GM06990 (cell line): ENCODE results near the gene BAHCC1.

ENCODE experiments used
- DNase-seq: peaks from one replicate; pipeline ENCODE4 v3.0.0-alpha.2; 2011; ENCODE audit not compliant: insufficient read length; ENCODE audit errors: extremely low read depth
- H3K27me3 ChIP-seq: replicated peaks from 2 replicates; pipeline ENCODE4 v1.6.0; 2011; ENCODE audit warnings: low read length; ENCODE audit not compliant: control insufficient read depth, insufficient read depth
- H3K36me3 ChIP-seq: 2 replicates; pipeline ENCODE4 v1.5.1; 2011; ENCODE audit warnings: low read length; ENCODE audit not compliant: control insufficient read depth, insufficient read depth
- H3K4me3 ChIP-seq: replicated peaks from 2 replicates; pipeline ENCODE4 v1.5.1; 2011; ENCODE audit warnings: low read depth, mild to moderate bottlenecking, control low read depth, low read length
- TF ChIP-seq, protein P1 (sequence below): IDR thresholded peaks from 2 replicates; pipeline ENCODE4 v1.5.1; 2011; ENCODE audit warnings: low read length, control low read depth, mild to moderate bottlenecking, inconsistent platforms; ENCODE audit not compliant: insufficient read depth, poor library complexity, severe bottlenecking

BAHCC1 gene

DNA sequence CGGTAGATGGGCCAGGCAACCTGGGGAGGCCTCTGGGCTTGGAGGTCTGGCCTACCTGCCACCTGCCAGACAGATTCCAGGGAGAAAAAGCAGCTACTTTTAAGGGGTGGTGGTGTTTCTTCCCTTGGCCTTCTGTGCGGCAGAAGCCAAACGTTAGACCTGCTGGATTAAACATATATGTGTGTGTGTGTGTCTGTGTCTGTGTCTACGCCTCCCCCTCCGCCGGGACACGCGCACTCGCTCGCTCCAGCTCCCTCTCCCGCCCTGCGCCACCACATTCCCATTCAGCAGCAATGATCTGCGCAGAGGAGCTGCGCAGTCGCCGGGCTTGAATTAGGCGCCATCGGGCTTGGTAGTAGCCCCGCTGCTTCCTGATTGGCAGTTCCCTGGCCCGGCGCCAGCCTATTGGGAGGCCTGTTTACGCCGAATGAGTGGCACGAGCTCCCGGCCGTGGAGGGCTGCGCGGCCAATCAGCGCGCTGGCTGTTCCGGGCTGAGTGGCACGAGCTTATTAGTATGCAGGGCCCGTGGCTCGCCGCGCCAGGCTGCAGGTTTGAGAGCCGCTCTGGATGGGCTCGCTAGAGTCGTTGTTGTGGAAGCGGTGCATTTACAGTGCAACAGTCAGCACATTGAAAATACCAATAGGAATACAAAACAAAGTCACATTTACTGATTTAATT, at the start of gene BAHCC1:
TSS of gene BAHCC1 (plus strand) at position 537 of the 679 bp plus-strand sequence. CDS start 4,283 bp downstream, outside the sequence.
- Histone ChIP-seq H3K4me3 (peak within 1 kb of the TSS; percentile 35), H3K36me3 (0 out of 2 replicates have a peak, but pooled peaks cover 1% of the 10 kb centered on the region), H3K27me3 (no peaks in the 10 kb centered on the region; the same call in 1 of the 2 replicates)
- TF ChIP-seq, protein P1, sequence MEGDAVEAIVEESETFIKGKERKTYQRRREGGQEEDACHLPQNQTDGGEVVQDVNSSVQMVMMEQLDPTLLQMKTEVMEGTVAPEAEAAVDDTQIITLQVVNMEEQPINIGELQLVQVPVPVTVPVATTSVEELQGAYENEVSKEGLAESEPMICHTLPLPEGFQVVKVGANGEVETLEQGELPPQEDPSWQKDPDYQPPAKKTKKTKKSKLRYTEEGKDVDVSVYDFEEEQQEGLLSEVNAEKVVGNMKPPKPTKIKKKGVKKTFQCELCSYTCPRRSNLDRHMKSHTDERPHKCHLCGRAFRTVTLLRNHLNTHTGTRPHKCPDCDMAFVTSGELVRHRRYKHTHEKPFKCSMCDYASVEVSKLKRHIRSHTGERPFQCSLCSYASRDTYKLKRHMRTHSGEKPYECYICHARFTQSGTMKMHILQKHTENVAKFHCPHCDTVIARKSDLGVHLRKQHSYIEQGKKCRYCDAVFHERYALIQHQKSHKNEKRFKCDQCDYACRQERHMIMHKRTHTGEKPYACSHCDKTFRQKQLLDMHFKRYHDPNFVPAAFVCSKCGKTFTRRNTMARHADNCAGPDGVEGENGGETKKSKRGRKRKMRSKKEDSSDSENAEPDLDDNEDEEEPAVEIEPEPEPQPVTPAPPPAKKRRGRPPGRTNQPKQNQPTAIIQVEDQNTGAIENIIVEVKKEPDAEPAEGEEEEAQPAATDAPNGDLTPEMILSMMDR = no peak
- peak; percentile 94 for DNase-seq

DNA sequence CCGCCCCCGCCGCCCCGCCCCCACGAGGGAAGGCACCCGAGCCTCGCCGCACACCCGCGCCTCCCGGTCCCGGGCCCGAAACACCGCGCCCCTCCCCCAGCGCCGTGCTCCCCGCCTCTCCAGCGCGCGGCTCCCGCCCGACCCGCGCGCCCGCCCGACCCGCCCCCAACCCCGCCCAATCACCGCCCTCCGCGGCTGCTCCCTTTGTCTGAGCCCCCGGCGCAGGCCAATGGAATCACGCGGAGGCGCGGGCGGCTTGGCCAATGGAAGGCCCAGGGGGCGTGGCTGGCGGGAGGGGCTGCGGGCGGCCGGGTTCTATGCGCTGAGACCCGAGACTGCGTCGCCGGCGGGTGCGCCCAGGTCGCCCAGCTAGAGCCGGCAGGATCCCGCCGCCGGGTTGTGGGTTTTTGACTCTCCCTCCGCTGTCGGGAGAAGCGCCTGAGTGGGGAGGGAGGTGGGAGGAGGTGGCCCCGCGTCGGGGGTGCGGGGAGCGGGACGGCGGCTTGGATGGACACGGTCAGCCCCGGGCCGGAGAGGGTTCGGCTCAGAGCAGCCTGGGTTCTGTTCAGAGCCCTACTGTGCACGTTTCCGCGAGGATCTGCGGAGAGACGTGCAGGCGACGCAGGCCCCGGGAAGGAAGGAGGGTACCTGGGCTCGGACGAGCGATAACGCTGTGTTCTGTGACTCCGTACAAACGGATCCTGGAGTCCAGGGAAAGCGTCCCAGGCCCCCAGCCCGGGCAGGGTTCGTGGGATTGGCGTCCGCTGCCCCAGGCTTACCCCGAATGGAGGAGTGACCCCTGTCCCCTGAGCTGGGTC, 49.0 kb upstream of the BAHCC1 start:
- no peaks in the 10 kb centered on the region for H3K27me3 ChIP-seq
- TF ChIP-seq, protein P1 = no peak
- DNase-seq = peak; percentile 94
- no peaks in the 10 kb centered on the region for H3K36me3 ChIP-seq
- peak overlapping the region; percentile 59 for H3K4me3 ChIP-seq

DNA sequence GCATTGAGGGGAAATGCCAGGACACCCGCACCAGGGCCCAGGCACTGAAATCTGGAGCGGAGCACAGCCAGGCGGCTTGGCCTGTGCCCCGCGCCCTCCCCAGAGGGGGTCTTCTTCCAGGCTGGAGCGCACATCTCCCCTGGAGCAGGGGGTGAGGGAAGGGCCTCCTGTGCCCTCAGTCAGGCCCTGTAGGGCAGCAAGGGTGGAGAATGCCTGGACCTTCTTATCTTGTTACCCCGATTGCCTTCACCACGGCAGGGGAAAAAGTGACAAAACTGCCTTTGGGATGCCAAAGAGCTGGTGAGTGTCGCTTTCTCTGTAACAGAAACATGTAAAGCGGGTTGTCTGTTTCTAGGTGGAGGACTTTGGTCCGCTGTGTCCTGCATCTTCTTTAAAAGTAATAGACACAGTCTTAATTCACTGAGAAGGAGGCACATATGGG, 48.3 kb upstream of the BAHCC1 start:
- Histone ChIP-seq H3K27me3 (no peaks in the 10 kb centered on the region), H3K4me3 (no peak overlapping the region), H3K36me3 (no peaks in the 10 kb centered on the region)
- TF ChIP-seq, protein P1 = no peak
- DNase-seq = no peak

DNA sequence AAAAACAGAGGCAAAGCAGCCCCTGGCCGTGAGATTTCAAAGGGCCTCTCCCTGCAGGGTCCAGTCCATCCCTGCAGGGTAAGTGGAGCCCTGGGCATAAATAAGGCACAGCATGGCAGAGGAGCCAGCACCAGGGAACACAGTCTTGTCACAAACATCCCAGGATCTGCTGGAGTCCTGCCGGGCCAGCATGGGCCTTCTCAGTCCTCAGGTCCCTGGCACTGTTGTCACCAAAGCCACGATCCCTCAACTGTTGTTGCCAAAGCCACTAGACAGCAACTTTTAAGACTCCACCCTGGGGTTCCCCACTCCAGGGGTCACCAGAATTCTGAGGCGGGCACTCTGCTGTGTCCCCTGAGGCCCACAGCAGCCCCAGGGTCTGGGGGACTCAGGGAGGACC, 47.8 kb upstream of the BAHCC1 start:
- Histone ChIP-seq H3K27me3 (no peaks in the 10 kb centered on the region), H3K36me3 (no peaks in the 10 kb centered on the region), H3K4me3 (no peak overlapping the region)
- TF ChIP-seq, protein P1 = no peak
- no peak for DNase-seq

DNA sequence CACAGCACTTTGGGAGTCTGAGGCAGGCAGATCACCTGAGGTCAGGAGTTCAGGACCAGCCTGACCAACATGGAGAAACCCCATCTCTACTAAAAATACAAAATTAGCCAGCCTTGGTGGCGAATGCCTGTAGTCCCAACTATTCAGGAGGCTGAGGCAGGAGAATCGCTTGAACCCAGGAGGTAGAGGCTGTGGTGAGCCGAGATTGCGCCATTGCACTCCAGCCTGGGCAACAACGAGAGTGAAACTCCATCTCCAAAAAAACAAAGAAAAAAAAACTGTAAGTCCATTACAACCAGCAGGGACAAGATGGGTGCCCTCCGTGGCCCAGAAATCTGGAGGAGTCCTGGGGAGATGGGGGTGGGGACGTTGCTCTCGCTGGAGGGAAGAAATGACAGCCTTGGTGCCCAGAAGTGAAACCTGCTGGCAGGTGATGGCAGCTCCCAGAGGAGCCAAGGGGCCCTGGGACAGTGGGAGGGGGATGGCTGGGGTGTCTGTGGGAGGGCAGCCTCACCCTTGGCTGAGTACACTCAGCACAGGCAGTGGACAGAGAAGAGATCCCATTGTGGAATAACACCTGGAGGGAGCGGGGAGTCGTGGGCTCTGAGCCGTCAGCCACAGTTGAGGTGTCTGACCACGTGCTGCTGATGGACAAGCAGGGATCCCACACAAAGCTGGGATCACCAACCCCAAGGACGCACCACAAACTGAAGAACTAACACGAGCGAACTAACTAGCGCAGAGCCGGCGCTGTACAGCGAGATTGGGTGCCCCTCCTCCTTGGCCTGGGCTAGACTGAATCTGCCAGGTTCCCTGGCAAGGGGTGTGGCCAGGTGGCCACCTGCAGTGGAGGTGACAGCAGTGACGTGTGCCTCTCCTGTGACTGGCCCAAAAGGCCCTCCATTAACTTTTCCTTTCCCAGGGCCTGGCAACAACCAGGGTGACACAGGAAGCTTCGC, 46.9 kb upstream of the BAHCC1 start:
- no peak for DNase-seq
- no peaks in the 10 kb centered on the region for H3K27me3 ChIP-seq
- TF ChIP-seq, protein P1 = no peak
- H3K4me3 ChIP-seq = no peak overlapping the region
- no peaks in the 10 kb centered on the region for H3K36me3 ChIP-seq
